ENCODE results near the gene TMEM256.

TMEM256 gene

DNA sequence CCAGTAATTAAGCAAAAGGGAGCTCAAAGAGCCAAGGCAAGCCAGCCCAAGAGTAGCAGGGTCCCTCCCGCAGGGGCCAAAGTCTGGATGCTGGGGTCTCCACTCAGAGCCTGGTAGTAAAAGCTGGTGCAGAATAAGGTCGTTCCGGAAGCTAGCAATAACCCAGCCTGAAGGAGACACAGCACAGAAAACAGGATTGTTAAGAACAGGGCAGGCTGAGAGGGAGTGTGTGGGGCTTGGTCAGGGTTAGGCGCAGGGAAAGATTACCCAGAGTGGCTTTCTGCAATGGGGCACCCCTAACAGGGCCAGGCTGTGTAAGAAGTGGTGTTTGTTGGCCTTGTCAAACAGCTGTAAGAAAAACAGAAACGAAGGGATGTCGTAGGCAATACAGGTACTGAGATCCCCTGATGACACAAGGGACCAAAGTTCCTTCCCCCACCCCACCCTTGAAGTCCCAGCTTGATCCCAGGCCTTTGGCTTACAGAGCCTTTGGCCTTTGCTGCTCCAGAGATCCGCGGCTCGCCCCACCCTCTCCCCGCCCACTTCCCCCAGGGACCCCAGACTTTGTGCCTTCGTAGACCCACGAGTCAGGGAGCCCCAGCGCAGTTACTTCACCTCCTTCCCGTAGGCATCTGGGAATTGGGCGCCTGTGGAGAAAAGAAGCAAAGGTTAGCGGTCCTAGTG lies 712 bp downstream of the TMEM256 start:
- H3K4me1 ChIP-seq (ENCODE audit: low read depth, poor library complexity, severe bottlenecking): no peaks in the 10 kb centered on the region
- H2AFZ ChIP-seq (ENCODE audit: low read depth): no peak overlapping the region
- no peak overlapping the region for H3K27ac ChIP-seq

DNA sequence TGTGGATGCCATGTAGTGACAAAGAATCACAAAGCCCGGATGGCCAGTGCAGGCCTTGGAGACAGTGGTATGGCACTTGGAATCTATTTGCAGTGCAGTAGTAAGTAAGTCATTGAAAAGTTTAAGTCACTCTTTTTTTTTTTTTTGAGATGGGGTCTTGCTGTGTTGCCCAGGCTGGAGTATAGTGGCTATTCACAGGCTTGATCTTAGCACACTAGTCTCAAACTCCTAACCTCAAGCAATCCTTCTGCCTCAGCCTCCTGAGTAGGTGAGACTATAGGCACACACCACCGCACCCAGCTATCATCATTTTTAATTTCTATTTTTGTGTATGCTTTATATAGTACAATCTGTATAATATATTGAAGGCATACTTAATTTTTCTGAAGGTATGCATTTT lies 5.3 kb downstream of the TMEM256 start:
- no peaks in the 10 kb centered on the region for H3K79me2 ChIP-seq (ENCODE audit: insufficient read depth, low read depth)
- no peak overlapping the region for H3K4me2 ChIP-seq
- H3K4me3 ChIP-seq (IDR thresholded peaks at IDR 0.05; ENCODE audit: insufficient read depth, low read depth, low read length): no peak overlapping the region
- H3K9ac ChIP-seq: no peak overlapping the region
- H3K36me3 ChIP-seq (ENCODE audit: insufficient read depth): no peaks in the 10 kb centered on the region
- no peak for TF ChIP-seq CTCF (conservative IDR thresholded peaks at IDR 0.05; ENCODE audit: low read depth, low read length)
- H3K27me3 ChIP-seq (ENCODE audit: insufficient read depth, low read depth): no peaks in the 10 kb centered on the region
- no peaks in the 10 kb centered on the region for H4K20me1 ChIP-seq (ENCODE audit: insufficient read depth)
- H3K27ac ChIP-seq: no peak overlapping the region
- no peak overlapping the region for H2AFZ ChIP-seq (ENCODE audit: low read depth)
- H3K4me1 ChIP-seq (ENCODE audit: low read depth, poor library complexity, severe bottlenecking): no peaks in the 10 kb centered on the region

More for the DNA sequence above, 712 bp downstream of the TMEM256 start:
- Histone ChIP-seq H3K79me2 (ENCODE audit: insufficient read depth, low read depth) (no peaks in the 10 kb centered on the region), H3K36me3 (ENCODE audit: insufficient read depth) (no peaks in the 10 kb centered on the region), H3K27me3 (ENCODE audit: insufficient read depth, low read depth) (no peaks in the 10 kb centered on the region), H4K20me1 (ENCODE audit: insufficient read depth) (no peaks in the 10 kb centered on the region), H3K4me3 (IDR thresholded peaks at IDR 0.05; ENCODE audit: insufficient read depth, low read depth, low read length) (no peak overlapping the region), H3K4me2 (no peak overlapping the region), H3K9ac (no peak overlapping the region)
- no peak for TF ChIP-seq CTCF (conservative IDR thresholded peaks at IDR 0.05; ENCODE audit: low read depth, low read length)

DNA sequence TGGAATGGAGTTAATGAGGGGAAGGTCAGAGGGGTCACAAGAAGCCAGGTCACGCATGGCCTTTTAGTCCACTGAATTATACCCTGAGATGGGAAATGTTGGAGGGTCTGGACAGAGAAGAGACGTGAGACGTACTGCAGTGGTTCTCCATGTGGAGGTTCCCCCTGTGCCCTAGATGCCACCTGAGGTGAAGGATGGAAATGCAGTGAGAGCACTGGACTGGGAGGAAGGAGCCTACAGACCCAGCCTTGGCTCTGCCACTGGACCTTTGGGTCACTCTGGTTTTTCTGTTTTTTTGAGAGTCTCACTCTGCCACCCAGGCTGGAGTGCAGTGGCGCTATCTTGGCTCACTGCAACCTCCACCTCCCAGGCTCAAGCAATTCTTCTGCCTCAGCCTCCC lies 7.8 kb downstream of the TMEM256 start:
- no peaks in the 10 kb centered on the region for H3K4me1 ChIP-seq (ENCODE audit: low read depth, poor library complexity, severe bottlenecking)
- no peaks in the 10 kb centered on the region for H3K36me3 ChIP-seq (ENCODE audit: insufficient read depth)
- H3K27me3 ChIP-seq (ENCODE audit: insufficient read depth, low read depth): no peaks in the 10 kb centered on the region
- no peak overlapping the region for H3K4me2 ChIP-seq
- no peak overlapping the region for H3K4me3 ChIP-seq (IDR thresholded peaks at IDR 0.05; ENCODE audit: insufficient read depth, low read depth, low read length)
- no peak overlapping the region for H3K9ac ChIP-seq
- no peaks in the 10 kb centered on the region for H4K20me1 ChIP-seq (ENCODE audit: insufficient read depth)
- H3K79me2 ChIP-seq (ENCODE audit: insufficient read depth, low read depth): no peaks in the 10 kb centered on the region
- no peak for TF ChIP-seq CTCF (conservative IDR thresholded peaks at IDR 0.05; ENCODE audit: low read depth, low read length)
- H2AFZ ChIP-seq (ENCODE audit: low read depth): no peak overlapping the region
- no peak overlapping the region for H3K27ac ChIP-seq

GRCh38 chr17:7394452-7395191 lies 9.3 kb downstream of the TMEM256 start, which contains the start of gene PLSCR3:
TSS of gene PLSCR3 (minus strand) at chr17:7394525. CDS start at chr17:7394110, 415 bp downstream.
- H3K27ac ChIP-seq: peak within 1 kb of the TSS; percentile 53
- H3K9ac ChIP-seq: peak within 1 kb of the TSS; percentile 42; the same call in 1 of the 2 replicates
- H3K4me3 ChIP-seq (IDR thresholded peaks at IDR 0.05; ENCODE audit: insufficient read depth, low read depth, low read length): no peak within 1 kb of the TSS
- peak within 1 kb of the TSS; percentile 39; the same call in 1 of the 2 replicates for H3K4me2 ChIP-seq
- H2AFZ ChIP-seq (ENCODE audit: low read depth): peak within 1 kb of the TSS; percentile 26; the same call in 1 of the 2 replicates
- no peaks in the 10 kb centered on the region for H3K27me3 ChIP-seq (ENCODE audit: insufficient read depth, low read depth)
- H3K36me3 ChIP-seq (ENCODE audit: insufficient read depth): no peaks in the 10 kb centered on the region
- H3K79me2 ChIP-seq (ENCODE audit: insufficient read depth, low read depth): no peaks in the 10 kb centered on the region
- H4K20me1 ChIP-seq (ENCODE audit: insufficient read depth): no peaks in the 10 kb centered on the region
- no peak for TF ChIP-seq CTCF (conservative IDR thresholded peaks at IDR 0.05; ENCODE audit: low read depth, low read length)
- no peaks in the 10 kb centered on the region for H3K4me1 ChIP-seq (ENCODE audit: low read depth, poor library complexity, severe bottlenecking)

All from KMS-11 (cell line).